HEK293 (cell line): ENCODE results near the gene IL25.

Experiments used
- CTCF ChIA-PET: fragments of 350-600 bp; formaldehyde crosslinking; extraction: SDS; loops from one replicate; lab custom pipeline; 2021; ENCODE audit warnings: antibody characterized with exemption; lab: Yijun Ruan, JAX
- POLR2A ChIA-PET: fragments of 300-600 bp; formaldehyde crosslinking; extraction: SDS; loops from one replicate; lab custom pipeline; 2020; ENCODE audit warnings: antibody characterized with exemption, inconsistent platforms; lab: Yijun Ruan, JAX
- H3K27ac ChIP-seq: fragments of 200-500 bp; sonication (Bioruptor generic); 2 replicates; pipeline ENCODE4 v1.5.1; 2014; ENCODE audit warnings: low read depth, low read length, control low read depth, inconsistent platforms; ENCODE audit errors: extremely low read depth
- H3K36me3 ChIP-seq, 2 experiments: fragments of 200-500 bp in 1 of 2; sonication (Bioruptor generic) in 1 of 2; 1 replicate in 1 of 2; 2 replicates in 1 of 2; pipeline ENCODE4 v1.5.1; 2014 to 2017; ENCODE audit warnings: inconsistent platforms in 2 of 2, low read length in 2 of 2; ENCODE audit not compliant: control insufficient read depth in 2 of 2, insufficient read depth in 1 of 2
- H3K4me1 ChIP-seq: fragments of 200-500 bp; sonication (Bioruptor generic); 2 replicates; pipeline ENCODE4 v1.5.1; 2014; ENCODE audit warnings: mild to moderate bottlenecking, low read length, inconsistent platforms; ENCODE audit not compliant: control insufficient read depth, insufficient read depth
- H3K4me3 ChIP-seq: 2 replicates; pipeline ENCODE4 v1.5.1; 2011; ENCODE audit warnings: low read depth, mild to moderate bottlenecking, control low read depth, low read length, moderate library complexity
- H3K9me3 ChIP-seq: fragments of 200-500 bp; sonication (Bioruptor generic); 2 replicates; pipeline ENCODE4 v1.5.1; 2014; ENCODE audit warnings: low read depth, low read length, inconsistent platforms; ENCODE audit not compliant: control insufficient read depth, insufficient read depth
- KLF16 ChIP-seq: fragments of 450-650 bp; formaldehyde crosslinking; IDR thresholded peaks from 2 replicates; pipeline ENCODE4 v1.5.1; 2017; ENCODE audit warnings: missing biosample characterization, missing genetic modification characterization
- PRDM1 ChIP-seq: fragments of 450-650 bp; formaldehyde crosslinking; IDR thresholded peaks from 2 replicates; pipeline ENCODE4; 2016; ENCODE audit warnings: missing biosample characterization, missing genetic modification characterization
- RBAK ChIP-seq: fragments of 450-650 bp; formaldehyde crosslinking; IDR thresholded peaks from 2 replicates; pipeline ENCODE4 v1.5.1; 2016; ENCODE audit warnings: missing biosample characterization, missing genetic modification characterization
- SALL2 ChIP-seq: fragments of 450-650 bp; formaldehyde crosslinking; IDR thresholded peaks from 2 replicates; pipeline ENCODE4 v1.5.0; 2017; ENCODE audit warnings: missing biosample characterization, mild to moderate bottlenecking, missing genetic modification characterization, borderline replicate concordance
- SP2 ChIP-seq: fragments of 450-650 bp; formaldehyde crosslinking; IDR thresholded peaks from 2 replicates; pipeline ENCODE4 v1.5.1; 2016; ENCODE audit warnings: missing biosample characterization, missing genetic modification characterization
- ZBTB20 ChIP-seq: fragments of 450-650 bp; formaldehyde crosslinking; IDR thresholded peaks from 2 replicates; pipeline ENCODE4 v1.5.1; 2016; ENCODE audit warnings: missing biosample characterization, missing genetic modification characterization
- ZNF114 ChIP-seq: fragments of 450-650 bp; formaldehyde crosslinking; IDR thresholded peaks from 2 replicates; pipeline ENCODE4 v1.5.0; 2017; ENCODE audit warnings: missing biosample characterization, missing genetic modification characterization
- ZNF138 ChIP-seq: fragments of 450-650 bp; formaldehyde crosslinking; IDR thresholded peaks from 2 replicates; pipeline ENCODE4 v1.5.1; 2016; ENCODE audit warnings: missing biosample characterization, missing genetic modification characterization, borderline replicate concordance
- ZNF140 ChIP-seq: fragments of 450-650 bp; formaldehyde crosslinking; IDR thresholded peaks from 2 replicates; pipeline ENCODE4 v1.5.1; 2016; ENCODE audit warnings: missing biosample characterization, missing genetic modification characterization
- ZNF175 ChIP-seq: fragments of 450-650 bp; formaldehyde crosslinking; IDR thresholded peaks from 2 replicates; pipeline ENCODE4 v1.5.1; 2016; ENCODE audit warnings: missing biosample characterization, missing genetic modification characterization
- ZNF18 ChIP-seq: fragments of 450-650 bp; formaldehyde crosslinking; IDR thresholded peaks from 2 replicates; pipeline ENCODE4 v1.5.1; 2016; ENCODE audit warnings: missing biosample characterization, missing genetic modification characterization
- ZNF184 ChIP-seq: fragments of 450-650 bp; IDR thresholded peaks from 2 replicates; pipeline ENCODE4 v1.5.1; 2018; ENCODE audit warnings: missing biosample characterization, mild to moderate bottlenecking, missing genetic modification characterization
- ZNF19 ChIP-seq: fragments of 450-650 bp; formaldehyde crosslinking; IDR thresholded peaks from 2 replicates; pipeline ENCODE4; 2016; ENCODE audit warnings: missing biosample characterization, missing genetic modification characterization, low read depth
- ZNF2 ChIP-seq: fragments of 450-650 bp; formaldehyde crosslinking; IDR thresholded peaks from 2 replicates; pipeline ENCODE4 v1.5.1; 2016; ENCODE audit warnings: missing biosample characterization, missing genetic modification characterization
- ZNF239 ChIP-seq: fragments of 450-650 bp; formaldehyde crosslinking; IDR thresholded peaks from 2 replicates; pipeline ENCODE4 v1.5.1; 2016; ENCODE audit warnings: missing biosample characterization, missing genetic modification characterization
- ZNF26 ChIP-seq: fragments of 450-650 bp; formaldehyde crosslinking; IDR thresholded peaks from 2 replicates; pipeline ENCODE4 v1.5.1; 2016; ENCODE audit warnings: missing biosample characterization, missing genetic modification characterization
- ZNF350 ChIP-seq: fragments of 450-650 bp; formaldehyde crosslinking; IDR thresholded peaks from 2 replicates; pipeline ENCODE4 v1.5.0; 2017; ENCODE audit warnings: missing biosample characterization, mild to moderate bottlenecking, missing genetic modification characterization
- ZNF449 ChIP-seq: fragments of 450-650 bp; formaldehyde crosslinking; IDR thresholded peaks from 2 replicates; pipeline ENCODE4 v1.5.1; 2017; ENCODE audit warnings: missing biosample characterization, mild to moderate bottlenecking, missing genetic modification characterization, moderate library complexity
- ZNF501 ChIP-seq: fragments of 450-650 bp; formaldehyde crosslinking; IDR thresholded peaks from 2 replicates; pipeline ENCODE4 v1.5.1; 2016; ENCODE audit warnings: missing biosample characterization, missing genetic modification characterization
- ZNF510 ChIP-seq: fragments of 450-650 bp; formaldehyde crosslinking; IDR thresholded peaks from 2 replicates; pipeline ENCODE4 v1.5.1; 2018; ENCODE audit warnings: mild to moderate bottlenecking, missing genetic modification characterization, missing biosample characterization; ENCODE audit not compliant: insufficient replicate concordance
- ZNF521 ChIP-seq: fragments of 450-650 bp; formaldehyde crosslinking; IDR thresholded peaks from 2 replicates; pipeline ENCODE4 v1.5.1; 2017; ENCODE audit warnings: missing biosample characterization, mild to moderate bottlenecking, missing genetic modification characterization
- ZNF544 ChIP-seq: fragments of 450-650 bp; formaldehyde crosslinking; IDR thresholded peaks from 2 replicates; pipeline ENCODE4 v1.5.0; 2017; ENCODE audit warnings: missing biosample characterization, missing genetic modification characterization
- ZNF624 ChIP-seq: fragments of 450-650 bp; formaldehyde crosslinking; IDR thresholded peaks from 2 replicates; pipeline ENCODE4 v1.5.1; 2017; ENCODE audit warnings: missing biosample characterization, missing genetic modification characterization
- ZNF629 ChIP-seq: fragments of 450-650 bp; formaldehyde crosslinking; IDR thresholded peaks from 2 replicates; pipeline ENCODE4 v1.5.1; 2017; ENCODE audit warnings: missing biosample characterization, missing genetic modification characterization
- ZNF639 ChIP-seq: fragments of 450-650 bp; formaldehyde crosslinking; IDR thresholded peaks from 2 replicates; pipeline ENCODE4 v1.5.1; 2016; ENCODE audit warnings: missing biosample characterization, missing genetic modification characterization
- ZNF768 ChIP-seq: fragments of 450-650 bp; formaldehyde crosslinking; IDR thresholded peaks from 2 replicates; pipeline ENCODE4 v1.5.1; 2018; ENCODE audit warnings: missing biosample characterization, mild to moderate bottlenecking, missing genetic modification characterization
- ZNF776 ChIP-seq: fragments of 450-650 bp; formaldehyde crosslinking; IDR thresholded peaks from 2 replicates; pipeline ENCODE4 v1.5.0; 2017; ENCODE audit warnings: missing biosample characterization, missing genetic modification characterization, borderline replicate concordance
- ZNF792 ChIP-seq: fragments of 450-650 bp; formaldehyde crosslinking; IDR thresholded peaks from 2 replicates; pipeline ENCODE4 v1.5.1; 2016; ENCODE audit warnings: missing biosample characterization, missing genetic modification characterization
- ZXDB ChIP-seq: fragments of 450-650 bp; formaldehyde crosslinking; IDR thresholded peaks from 2 replicates; pipeline ENCODE4 v1.5.1; 2016; ENCODE audit warnings: missing biosample characterization, missing genetic modification characterization

IL25 gene

GRCh38 chr14:23353433-23353780, 19.2 kb upstream of the IL25 start:
- CTCF ChIA-PET = interaction anchor here (0.5 to 2.0 kb wide), 3 partner anchors 15 to 27 kb away, joined by 4 to 8 read pairs (median 4); no protein-coding TSS in a partner anchor
- Histone ChIP-seq H3K36me3 (no peaks in the 10 kb centered on the region), H3K4me1 (no peaks in the 10 kb centered on the region), H3K27ac (no peak overlapping the region), H3K9me3 (no peaks in the 10 kb centered on the region)
- POLR2A ChIA-PET = interaction anchor here (1.9 kb wide), 1 partner anchor 33 kb away, joined by 7 read pairs; the partner anchor contains the start of gene PABPN1
- TF ChIP-seq KLF16 (tag by site-specific recombination) (no peak), SALL2 (tag by site-specific recombination) (no peak), ZNF26 (no peak), ZNF521 (no peak), ZNF510 (tag by site-specific recombination) (no peak), ZXDB (tag by site-specific recombination) (no peak), ZNF18 (tag by site-specific recombination) (no peak), ZNF792 (no peak), ZNF114 (tag by site-specific recombination) (no peak), ZBTB20 (no peak)
- TF ChIP-seq, all 188 proteins: peak for 0
- no peak overlapping the region for H3K4me3 ChIP-seq

GRCh38 chr14:23354990-23355389, 17.6 kb upstream of the IL25 start:
- POLR2A ChIA-PET = no interaction called here
- no peak overlapping the region for H3K4me3 ChIP-seq
- no peaks in the 10 kb centered on the region for H3K9me3 ChIP-seq
- H3K4me1 ChIP-seq = no peaks in the 10 kb centered on the region
- TF ChIP-seq ZNF350 (tag by site-specific recombination) = no peak
- no peak for TF ChIP-seq ZNF501
- no peak for TF ChIP-seq ZNF776 (tag by site-specific recombination)
- TF ChIP-seq ZNF239 = no peak
- TF ChIP-seq ZNF140 (tag by site-specific recombination) = no peak
- no peak for TF ChIP-seq ZNF768
- no peak for TF ChIP-seq ZNF629 (tag by site-specific recombination)
- no peak for TF ChIP-seq ZNF175 (tag by site-specific recombination)
- TF ChIP-seq ZNF544 (tag by site-specific recombination) = no peak
- TF ChIP-seq ZNF639 (tag by site-specific recombination) = no peak
- TF ChIP-seq ZNF19 (tag by site-specific recombination) = no peak
- TF ChIP-seq ZNF521 = no peak
- TF ChIP-seq ZNF624 (tag by site-specific recombination) = no peak
- no peak for TF ChIP-seq ZNF138 (tag by site-specific recombination)
- no peak for TF ChIP-seq ZNF449
- no peak for TF ChIP-seq RBAK (tag by site-specific recombination)
- TF ChIP-seq PRDM1 (tag by site-specific recombination) = no peak
- TF ChIP-seq ZNF184 = no peak
- TF ChIP-seq SP2 (tag by site-specific recombination) = no peak
- no peak for TF ChIP-seq ZNF2 (tag by site-specific recombination)
- H3K27ac ChIP-seq = no peak overlapping the region
- no peaks in the 10 kb centered on the region for H3K36me3 ChIP-seq
- CTCF ChIA-PET = interaction anchor here (2.0 kb wide), 1 partner anchor 25 kb away, joined by 8 read pairs; no protein-coding TSS in a partner anchor
